Measurements from ENCODE around the gene MAPK12.

Gene MAPK12

GRCh38 chr22:50301581-50301991, 40.1 kb upstream of the MAPK12 start:
- H3K27me3 ChIP-seq (ENCODE audit: insufficient read depth, low read length, poor library complexity, severe bottlenecking), result no peaks in the 10 kb centered on the region
- H3K4me1 ChIP-seq (ENCODE audit: insufficient read depth, low read length, poor library complexity, severe bottlenecking), result peaks cover 52% of the 10 kb centered on the region
- H3K9me2 ChIP-seq (replicated peaks; ENCODE audit: low read depth, low read length), result no peaks in the 10 kb centered on the region
- no peak overlapping the region for H2AFZ ChIP-seq (ENCODE audit: low read length)
- no peak overlapping the region for H3K4me3 ChIP-seq (ENCODE audit: low read length, poor library complexity, severe bottlenecking)
- no peaks in the 10 kb centered on the region for H3K9me3 ChIP-seq (ENCODE audit: insufficient read depth, low read depth, low read length)
- no peak overlapping the region for H3K9ac ChIP-seq (ENCODE audit: low read depth, low read length, poor library complexity, severe bottlenecking)
- peaks cover 47% of the 10 kb centered on the region for H3K79me2 ChIP-seq (ENCODE audit: insufficient read depth, low read length)
- no peaks in the 10 kb centered on the region for H3K36me3 ChIP-seq (ENCODE audit: insufficient read depth, low read length)
- TF ChIP-seq EZH2phosphoT487 (IDR thresholded peaks at IDR 0.05; ENCODE audit: borderline replicate concordance), result no peak
- TF ChIP-seq, protein P1, sequence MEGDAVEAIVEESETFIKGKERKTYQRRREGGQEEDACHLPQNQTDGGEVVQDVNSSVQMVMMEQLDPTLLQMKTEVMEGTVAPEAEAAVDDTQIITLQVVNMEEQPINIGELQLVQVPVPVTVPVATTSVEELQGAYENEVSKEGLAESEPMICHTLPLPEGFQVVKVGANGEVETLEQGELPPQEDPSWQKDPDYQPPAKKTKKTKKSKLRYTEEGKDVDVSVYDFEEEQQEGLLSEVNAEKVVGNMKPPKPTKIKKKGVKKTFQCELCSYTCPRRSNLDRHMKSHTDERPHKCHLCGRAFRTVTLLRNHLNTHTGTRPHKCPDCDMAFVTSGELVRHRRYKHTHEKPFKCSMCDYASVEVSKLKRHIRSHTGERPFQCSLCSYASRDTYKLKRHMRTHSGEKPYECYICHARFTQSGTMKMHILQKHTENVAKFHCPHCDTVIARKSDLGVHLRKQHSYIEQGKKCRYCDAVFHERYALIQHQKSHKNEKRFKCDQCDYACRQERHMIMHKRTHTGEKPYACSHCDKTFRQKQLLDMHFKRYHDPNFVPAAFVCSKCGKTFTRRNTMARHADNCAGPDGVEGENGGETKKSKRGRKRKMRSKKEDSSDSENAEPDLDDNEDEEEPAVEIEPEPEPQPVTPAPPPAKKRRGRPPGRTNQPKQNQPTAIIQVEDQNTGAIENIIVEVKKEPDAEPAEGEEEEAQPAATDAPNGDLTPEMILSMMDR (conservative IDR thresholded peaks at IDR 0.05; ENCODE audit: low read length), result no peak
- peaks cover 10% of the 10 kb centered on the region for H4K20me1 ChIP-seq (ENCODE audit: insufficient read depth, low read length, poor library complexity, severe bottlenecking)
- H3K4me2 ChIP-seq (ENCODE audit: low read depth, low read length, poor library complexity, severe bottlenecking), result peak overlapping the region; percentile 81
- no peaks in the 10 kb centered on the region for H3F3A ChIP-seq (ENCODE audit: low read depth)

GRCh38 chr22:50300620-50301257, 39.3 kb upstream of the MAPK12 start:
- Histone ChIP-seq H4K20me1 (ENCODE audit: insufficient read depth, low read length, poor library complexity, severe bottlenecking) (peaks cover 9% of the 10 kb centered on the region), H3K36me3 (ENCODE audit: insufficient read depth, low read length) (no peaks in the 10 kb centered on the region), H3K9ac (ENCODE audit: low read depth, low read length, poor library complexity, severe bottlenecking) (no peak overlapping the region), H3K79me2 (ENCODE audit: insufficient read depth, low read length) (peaks cover 40% of the 10 kb centered on the region), H3K9me2 (replicated peaks; ENCODE audit: low read depth, low read length) (no peaks in the 10 kb centered on the region), H3K27me3 (ENCODE audit: insufficient read depth, low read length, poor library complexity, severe bottlenecking) (no peaks in the 10 kb centered on the region), H3F3A (ENCODE audit: low read depth) (no peaks in the 10 kb centered on the region), H2AFZ (ENCODE audit: low read length) (no peak overlapping the region), H3K4me1 (ENCODE audit: insufficient read depth, low read length, poor library complexity, severe bottlenecking) (peaks cover 44% of the 10 kb centered on the region), H3K9me3 (ENCODE audit: insufficient read depth, low read depth, low read length) (no peaks in the 10 kb centered on the region), H3K4me2 (ENCODE audit: low read depth, low read length, poor library complexity, severe bottlenecking) (no peak overlapping the region), H3K4me3 (ENCODE audit: low read length, poor library complexity, severe bottlenecking) (no peak overlapping the region)
- TF ChIP-seq, protein P1 (conservative IDR thresholded peaks at IDR 0.05; ENCODE audit: low read length), result no peak
- TF ChIP-seq EZH2phosphoT487 (IDR thresholded peaks at IDR 0.05; ENCODE audit: borderline replicate concordance), result no peak

GRCh38 chr22:50299785-50300619, 38.5 kb upstream of the MAPK12 start:
- Histone ChIP-seq H3K9me2 (replicated peaks; ENCODE audit: low read depth, low read length) (no peaks in the 10 kb centered on the region), H3K9ac (ENCODE audit: low read depth, low read length, poor library complexity, severe bottlenecking) (no peak overlapping the region), H2AFZ (ENCODE audit: low read length) (no peak overlapping the region), H3F3A (ENCODE audit: low read depth) (no peaks in the 10 kb centered on the region), H3K27me3 (ENCODE audit: insufficient read depth, low read length, poor library complexity, severe bottlenecking) (no peaks in the 10 kb centered on the region), H3K9me3 (ENCODE audit: insufficient read depth, low read depth, low read length) (no peaks in the 10 kb centered on the region), H3K4me1 (ENCODE audit: insufficient read depth, low read length, poor library complexity, severe bottlenecking) (peaks cover 37% of the 10 kb centered on the region), H3K4me2 (ENCODE audit: low read depth, low read length, poor library complexity, severe bottlenecking) (no peak overlapping the region), H3K36me3 (ENCODE audit: insufficient read depth, low read length) (no peaks in the 10 kb centered on the region), H4K20me1 (ENCODE audit: insufficient read depth, low read length, poor library complexity, severe bottlenecking) (peaks cover 3% of the 10 kb centered on the region), H3K4me3 (ENCODE audit: low read length, poor library complexity, severe bottlenecking) (no peak overlapping the region), H3K79me2 (ENCODE audit: insufficient read depth, low read length) (peaks cover 33% of the 10 kb centered on the region; the same call in 1 of the 2 replicates)
- no peak for TF ChIP-seq EZH2phosphoT487 (IDR thresholded peaks at IDR 0.05; ENCODE audit: borderline replicate concordance)
- TF ChIP-seq, protein P1 (conservative IDR thresholded peaks at IDR 0.05; ENCODE audit: low read length), result no peak
